HepG2 (cell line): Measurements from ENCODE around the gene SLC25A18. TPM values are rescaled to one million over a fixed set of nuclear protein-coding genes. Genes with fewer than 3 reads are reported as not detected.

ENCODE experiments used
- ATAC-seq: fragments of 200-7000 bp; cut with Tn5 transposase; 3 replicates; pipeline ENCODE4 v1.9.1; 2020; ENCODE audit warnings: mild to moderate bottlenecking, moderate library complexity
- BruUV-seq: library from RNA; stranded (reverse); fragments of 400-500 nt; replicated peaks from 2 replicates; lab custom pipeline; 2021; lab: Mats Ljungman, UMichigan
- CTCF ChIA-PET: fragments of 300-600 bp; formaldehyde crosslinking; extraction: SDS; loops from one replicate; lab custom pipeline; 2021; ENCODE audit warnings: low total read pairs, inconsistent platforms, low intra/inter-chr PET ratio; lab: Yijun Ruan, JAX
- POLR2A ChIA-PET: fragments of 350-600 bp; sonication (Branson Sonifier 250); formaldehyde crosslinking; loops from one replicate; lab custom pipeline; 2020; ENCODE audit warnings: antibody characterized with exemption, inconsistent platforms; lab: Yijun Ruan, JAX
- DNase-seq: peaks from one replicate; pipeline ENCODE4 v3.0.0-alpha.2; 2015; ENCODE audit warnings: low spot score
- FAIRE-seq: peaks from 3 replicates; lab custom pipeline; 2011; peaks lifted over from hg19 to GRCh38; lab: Jason Lieb, UNC
- H2AFZ ChIP-seq: one replicate; pipeline ENCODE4 v1.6.1; 2011; ENCODE audit warnings: low read length, inconsistent platforms
- H3K27ac ChIP-seq: fragments of 300-600 bp; 3 replicates; pipeline ENCODE4 v1.8.0; 2011; ENCODE audit warnings: mixed run types, mild to moderate bottlenecking, mixed read lengths, low read length, inconsistent platforms; ENCODE audit not compliant: insufficient read depth; ENCODE audit errors: extremely low read length
- H3K27me3 ChIP-seq, 2 experiments: fragments of 200-600 bp in 1 of 2; 2 replicates in 1 of 2; 3 replicates in 1 of 2; pipeline versions ENCODE4 v1.6.0 to v1.8.0; 2011; ENCODE audit warnings: low read length in 2 of 2, mild to moderate bottlenecking in 2 of 2, moderate library complexity in 2 of 2, inconsistent platforms in 1 of 2; ENCODE audit not compliant: insufficient read depth in 2 of 2, control insufficient read depth in 1 of 2
- H3K36me3 ChIP-seq, 2 experiments: fragments of 200-600 bp in 1 of 2; replicated peaks in 1 of 2; 2 replicates in 1 of 2; 3 replicates in 1 of 2; pipeline versions ENCODE4 v1.5.1 to v1.8.0; 2011; ENCODE audit warnings: low read length in 2 of 2, inconsistent platforms in 1 of 2; ENCODE audit not compliant: insufficient read depth in 2 of 2, control insufficient read depth in 1 of 2
- H3K4me1 ChIP-seq: 2 replicates; pipeline ENCODE4 v1.5.1; 2012; ENCODE audit warnings: low read length, inconsistent platforms; ENCODE audit not compliant: insufficient read depth
- H3K4me2 ChIP-seq: 2 replicates; pipeline ENCODE4 v1.6.0; 2011; ENCODE audit warnings: low read depth, low read length, inconsistent platforms
- H3K4me3 ChIP-seq, 3 experiments: fragments of 200-600 bp in 1 of 3; sonication (generic), shearing (Covaris generic) in 1 of 3; replicated peaks in 1 of 3; 2 replicates each; pipeline ENCODE4 v1.5.1; 2011 to 2016; ENCODE audit warnings: low read length in 3 of 3, inconsistent platforms in 2 of 3, low read depth in 2 of 3, mild to moderate bottlenecking in 2 of 3, control low read depth in 1 of 3, mixed read lengths in 1 of 3; ENCODE audit not compliant: insufficient read depth in 1 of 3
- H3K79me2 ChIP-seq: one replicate; pipeline ENCODE4 v1.6.1; 2011; ENCODE audit warnings: low read length, inconsistent platforms; ENCODE audit not compliant: insufficient read depth
- H3K9ac ChIP-seq: 2 replicates; pipeline ENCODE4 v1.6.0; 2011; ENCODE audit warnings: mild to moderate bottlenecking, low read depth, low read length, inconsistent platforms; ENCODE audit not compliant: insufficient read depth
- H3K9me3 ChIP-seq: 2 replicates; pipeline ENCODE4 v1.5.1; 2012; ENCODE audit warnings: mild to moderate bottlenecking, low read length
- H4K20me1 ChIP-seq: 2 replicates; pipeline ENCODE4 v1.6.0; 2011; ENCODE audit warnings: inconsistent platforms, mild to moderate bottlenecking, low read length, moderate library complexity; ENCODE audit not compliant: insufficient read depth
- GLI4 ChIP-seq: sonication (generic); formaldehyde crosslinking; IDR thresholded peaks from 2 replicates; pipeline ENCODE4 v1.5.1; 2020; ENCODE audit warnings: missing genetic modification reagents, mild to moderate bottlenecking, moderate library complexity, borderline replicate concordance
- HMG20A ChIP-seq: IDR thresholded peaks from 2 replicates; pipeline ENCODE4 v1.6.1; 2016; ENCODE audit warnings: borderline replicate concordance
- HNRNPLL ChIP-seq: fragments of 200-400 bp; formaldehyde crosslinking; IDR thresholded peaks from 2 replicates; pipeline ENCODE4 v1.6.1; 2017; ENCODE audit warnings: mild to moderate bottlenecking, low read depth, low read length; ENCODE audit not compliant: poor library complexity, severe bottlenecking
- NR2C2 ChIP-seq: sonication (generic); formaldehyde crosslinking; IDR thresholded peaks from 2 replicates; pipeline ENCODE4 v1.4.0; 2020; ENCODE audit warnings: missing genetic modification reagents, mild to moderate bottlenecking, moderate library complexity, borderline replicate concordance
- PRMT3 ChIP-seq: sonication (generic); formaldehyde crosslinking; IDR thresholded peaks from 2 replicates; pipeline ENCODE4 v1.8.1; 2022; ENCODE audit warnings: low read depth, mild to moderate bottlenecking, moderate library complexity, missing genetic modification reagents, borderline replicate concordance
- RARG ChIP-seq: sonication (generic); formaldehyde crosslinking; IDR thresholded peaks from 2 replicates; pipeline ENCODE4 v1.4.0; 2020; ENCODE audit warnings: low read depth, mild to moderate bottlenecking, missing genetic modification reagents
- TEAD2 ChIP-seq: sonication (generic); formaldehyde crosslinking; IDR thresholded peaks from 2 replicates; pipeline ENCODE4 v1.9.0; 2021; ENCODE audit warnings: missing genetic modification reagents
- ZNF326 ChIP-seq: sonication (generic); formaldehyde crosslinking; IDR thresholded peaks from 2 replicates; pipeline ENCODE4 v1.4.0; 2020; ENCODE audit warnings: missing genetic modification reagents, borderline replicate concordance
- ZNF556 ChIP-seq: sonication (generic); formaldehyde crosslinking; IDR thresholded peaks from 2 replicates; pipeline ENCODE4 v1.4.0; 2020; ENCODE audit warnings: mild to moderate bottlenecking, missing genetic modification reagents, borderline replicate concordance
- ZNF557 ChIP-seq: sonication (generic); formaldehyde crosslinking; IDR thresholded peaks from 2 replicates; pipeline ENCODE4 v1.4.0; 2020; ENCODE audit warnings: missing genetic modification reagents
- ZSCAN29 ChIP-seq: sonication (generic); formaldehyde crosslinking; conservative IDR thresholded peaks from 2 replicates; pipeline ENCODE4 v1.4.0; 2020; ENCODE audit warnings: mild to moderate bottlenecking, missing genetic modification reagents
- WGBS: methylation state at CpG from one replicate; pipeline ENCODE4 v1.1.6; 2017; ENCODE audit warnings: low lambda C conversion rate; 5-methylcytosine and 5-hydroxymethylcytosine counted together
- in situ Hi-C: cut with HindIII; loops from 2 replicates; pipeline ENCODE4 v1.10.0; 2017; ENCODE audit warnings: low pct_unique_long_range_greater_than_20kb; ENCODE audit not compliant: extremely low pct_ligation_motif_present
- intact Hi-C: fragments of 100-400 bp; cut with micrococcal nuclease; formaldehyde crosslinking; loops from one replicate; pipeline ENCODE4 v1.10.0; 2022; ENCODE audit not compliant: unreplicated experiment
- polyA plus RNA-seq, 8 experiments: library from polyadenylated mRNA; depleted of rRNA in 3 of 8; stranded (reverse) in 7 of 8; unstranded in 1 of 8; fragments of >200 nt; fragmentation: Illumina TruSeq in 4 of 8; extraction: Trizol in 4 of 8; gene quantifications; 2 replicates each; pipeline versions ENCODE4 v1.2.1 to v1.2.3, GENCODE V29; 2011 to 2016; ENCODE audit warnings: low read depth in 4 of 8, missing spikeins in 1 of 8, mixed read lengths in 1 of 8; ENCODE audit not compliant: insufficient read depth in 1 of 8
- total RNA-seq, 5 experiments: library from RNA; depleted of rRNA; stranded (reverse); fragments of >200 nt; fragmentation: Illumina TruSeq; extraction: Trizol; gene quantifications; 2 replicates each; pipeline ENCODE4 v1.2.3, GENCODE V29; 2016; ENCODE audit warnings: low read depth in 1 of 5
- TF ChIP-seq, protein P1 (sequence below): sonication (generic); formaldehyde crosslinking; IDR thresholded peaks from 2 replicates; pipeline ENCODE4 v1.8.1; 2023; ENCODE audit warnings: mild to moderate bottlenecking, inconsistent platforms, moderate library complexity, missing genetic modification reagents, borderline replicate concordance
- TF ChIP-seq, protein P2 (sequence below): sonication (generic); formaldehyde crosslinking; IDR thresholded peaks from 2 replicates; pipeline ENCODE4 v1.4.0; 2020; ENCODE audit warnings: mild to moderate bottlenecking, missing genetic modification reagents
- TF ChIP-seq, protein P3 (sequence below): sonication (generic); formaldehyde crosslinking; IDR thresholded peaks from 2 replicates; pipeline ENCODE4 v1.5.1; 2020; ENCODE audit warnings: missing genetic modification reagents, mild to moderate bottlenecking, borderline replicate concordance

Gene SLC25A18
- total and polyA plus RNA-seq, 2 of the 13 experiments (the other 11 are each of a cell fraction or from before 2014, with no cell fraction given): 0.28 to 0.75 TPM

DNA sequence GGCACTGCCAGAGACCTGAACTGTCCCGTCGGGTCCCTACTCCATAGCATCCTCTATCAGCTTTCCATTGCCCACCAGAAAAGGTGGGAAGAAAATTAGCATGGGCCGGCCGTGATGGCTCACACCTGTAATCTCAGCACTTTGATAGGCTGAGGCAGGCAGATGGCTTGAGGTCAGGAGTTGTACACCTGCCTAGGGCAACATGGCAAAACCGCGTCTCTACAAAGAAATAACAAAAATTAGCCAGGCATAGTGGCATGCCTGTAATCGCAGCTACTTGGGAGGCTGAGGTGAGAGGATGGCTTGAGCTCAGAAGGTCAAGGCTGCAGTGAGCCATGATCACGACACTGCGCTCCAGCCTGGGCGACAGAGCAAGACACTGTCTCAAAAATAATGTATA, 3.5 kb downstream of the SLC25A18 start (continued):
- TF ChIP-seq RARG (CRISPR knock-in tag) (no peak), ZSCAN29 (CRISPR knock-in tag) (no peak), GLI4 (CRISPR knock-in tag) (no peak), HNRNPLL (no peak), HMG20A (no peak), ZNF556 (CRISPR knock-in tag) (no peak), ZNF557 (no peak)

DNA sequence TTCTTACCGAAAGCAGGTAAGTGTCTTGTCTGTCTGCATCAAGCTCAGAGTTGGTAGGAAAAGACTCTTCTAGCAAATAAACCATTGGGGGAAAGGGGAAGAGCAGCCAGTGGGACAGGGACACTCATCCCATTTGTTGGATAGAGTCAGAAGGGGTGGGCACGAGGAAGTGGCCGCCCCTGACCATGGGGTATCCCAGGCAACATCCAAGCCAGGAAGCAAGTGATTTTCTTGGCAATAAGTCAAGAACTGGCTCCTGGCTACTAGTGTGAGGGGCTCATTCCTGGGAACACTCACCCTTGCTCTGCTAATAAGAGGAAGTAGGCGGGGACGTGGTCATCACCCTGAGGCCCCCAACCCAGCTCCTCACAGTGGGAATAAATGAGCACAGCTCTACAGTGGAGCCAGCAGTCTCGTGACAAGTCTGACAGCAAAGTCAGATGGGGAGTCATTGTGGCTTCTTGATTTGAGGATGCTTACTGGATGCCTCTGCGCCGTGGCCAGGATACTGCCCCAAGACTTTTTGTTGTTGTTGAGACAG, 6.7 kb downstream of the SLC25A18 start:
- DNase-seq (no peak), FAIRE-seq (no peak), ATAC-seq (peak; percentile 17)
- in situ Hi-C loops: no loop called here
- BruUV-seq: no TSS peak
- H3K27me3 ChIP-seq: peaks cover 4 to 15% of the 10 kb centered on the region in 2 experiments; a peak in 4 of 5 replicates
- H4K20me1 ChIP-seq: no peaks in the 10 kb centered on the region
- H3K4me1 ChIP-seq: peaks cover 31% of the 10 kb centered on the region
- H3K4me2 ChIP-seq: peak overlapping the region; percentile 71
- H3K9me3 ChIP-seq: no peaks in the 10 kb centered on the region
- intact Hi-C loops: no loop called here
- ChIA-PET CTCF (no interaction called here), POLR2A (no interaction called here)
- 3% methylated on average over 5 of the region's 8 CpGs for WGBS
- no peaks in the 10 kb centered on the region for H3K79me2 ChIP-seq
- no peaks in the 10 kb centered on the region for H3K36me3 ChIP-seq
- no peak overlapping the region for H3K27ac ChIP-seq
- no peak overlapping the region for H2AFZ ChIP-seq
- H3K9ac ChIP-seq: no peak overlapping the region
- peak overlapping the region in 2 of 3 experiments; percentile 2 to 55; a peak in 3 of 6 replicates for H3K4me3 ChIP-seq
- TF ChIP-seq, protein P1, sequence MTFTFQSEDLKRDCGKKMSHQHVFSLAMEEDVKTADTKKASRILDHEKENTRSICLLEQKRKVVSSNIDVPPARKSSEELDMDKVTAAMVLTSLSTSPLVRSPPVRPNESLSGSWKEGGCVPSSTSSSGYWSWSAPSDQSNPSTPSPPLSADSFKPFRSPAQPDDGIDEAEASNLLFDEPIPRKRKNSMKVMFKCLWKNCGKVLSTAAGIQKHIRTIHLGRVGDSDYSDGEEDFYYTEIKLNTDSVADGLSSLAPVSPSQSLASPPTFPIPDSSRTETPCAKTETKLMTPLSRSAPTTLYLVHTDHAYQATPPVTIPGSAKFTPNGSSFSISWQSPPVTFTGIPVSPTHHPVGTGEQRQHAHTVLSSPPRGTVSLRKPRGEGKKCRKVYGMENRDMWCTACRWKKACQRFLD (CRISPR knock-in tag): no peak
- TF ChIP-seq ZNF326 (CRISPR knock-in tag) (no peak), TEAD2 (CRISPR knock-in tag) (no peak), NR2C2 (CRISPR knock-in tag) (no peak), PRMT3 (CRISPR knock-in tag) (no peak)
- TF ChIP-seq, protein P2, sequence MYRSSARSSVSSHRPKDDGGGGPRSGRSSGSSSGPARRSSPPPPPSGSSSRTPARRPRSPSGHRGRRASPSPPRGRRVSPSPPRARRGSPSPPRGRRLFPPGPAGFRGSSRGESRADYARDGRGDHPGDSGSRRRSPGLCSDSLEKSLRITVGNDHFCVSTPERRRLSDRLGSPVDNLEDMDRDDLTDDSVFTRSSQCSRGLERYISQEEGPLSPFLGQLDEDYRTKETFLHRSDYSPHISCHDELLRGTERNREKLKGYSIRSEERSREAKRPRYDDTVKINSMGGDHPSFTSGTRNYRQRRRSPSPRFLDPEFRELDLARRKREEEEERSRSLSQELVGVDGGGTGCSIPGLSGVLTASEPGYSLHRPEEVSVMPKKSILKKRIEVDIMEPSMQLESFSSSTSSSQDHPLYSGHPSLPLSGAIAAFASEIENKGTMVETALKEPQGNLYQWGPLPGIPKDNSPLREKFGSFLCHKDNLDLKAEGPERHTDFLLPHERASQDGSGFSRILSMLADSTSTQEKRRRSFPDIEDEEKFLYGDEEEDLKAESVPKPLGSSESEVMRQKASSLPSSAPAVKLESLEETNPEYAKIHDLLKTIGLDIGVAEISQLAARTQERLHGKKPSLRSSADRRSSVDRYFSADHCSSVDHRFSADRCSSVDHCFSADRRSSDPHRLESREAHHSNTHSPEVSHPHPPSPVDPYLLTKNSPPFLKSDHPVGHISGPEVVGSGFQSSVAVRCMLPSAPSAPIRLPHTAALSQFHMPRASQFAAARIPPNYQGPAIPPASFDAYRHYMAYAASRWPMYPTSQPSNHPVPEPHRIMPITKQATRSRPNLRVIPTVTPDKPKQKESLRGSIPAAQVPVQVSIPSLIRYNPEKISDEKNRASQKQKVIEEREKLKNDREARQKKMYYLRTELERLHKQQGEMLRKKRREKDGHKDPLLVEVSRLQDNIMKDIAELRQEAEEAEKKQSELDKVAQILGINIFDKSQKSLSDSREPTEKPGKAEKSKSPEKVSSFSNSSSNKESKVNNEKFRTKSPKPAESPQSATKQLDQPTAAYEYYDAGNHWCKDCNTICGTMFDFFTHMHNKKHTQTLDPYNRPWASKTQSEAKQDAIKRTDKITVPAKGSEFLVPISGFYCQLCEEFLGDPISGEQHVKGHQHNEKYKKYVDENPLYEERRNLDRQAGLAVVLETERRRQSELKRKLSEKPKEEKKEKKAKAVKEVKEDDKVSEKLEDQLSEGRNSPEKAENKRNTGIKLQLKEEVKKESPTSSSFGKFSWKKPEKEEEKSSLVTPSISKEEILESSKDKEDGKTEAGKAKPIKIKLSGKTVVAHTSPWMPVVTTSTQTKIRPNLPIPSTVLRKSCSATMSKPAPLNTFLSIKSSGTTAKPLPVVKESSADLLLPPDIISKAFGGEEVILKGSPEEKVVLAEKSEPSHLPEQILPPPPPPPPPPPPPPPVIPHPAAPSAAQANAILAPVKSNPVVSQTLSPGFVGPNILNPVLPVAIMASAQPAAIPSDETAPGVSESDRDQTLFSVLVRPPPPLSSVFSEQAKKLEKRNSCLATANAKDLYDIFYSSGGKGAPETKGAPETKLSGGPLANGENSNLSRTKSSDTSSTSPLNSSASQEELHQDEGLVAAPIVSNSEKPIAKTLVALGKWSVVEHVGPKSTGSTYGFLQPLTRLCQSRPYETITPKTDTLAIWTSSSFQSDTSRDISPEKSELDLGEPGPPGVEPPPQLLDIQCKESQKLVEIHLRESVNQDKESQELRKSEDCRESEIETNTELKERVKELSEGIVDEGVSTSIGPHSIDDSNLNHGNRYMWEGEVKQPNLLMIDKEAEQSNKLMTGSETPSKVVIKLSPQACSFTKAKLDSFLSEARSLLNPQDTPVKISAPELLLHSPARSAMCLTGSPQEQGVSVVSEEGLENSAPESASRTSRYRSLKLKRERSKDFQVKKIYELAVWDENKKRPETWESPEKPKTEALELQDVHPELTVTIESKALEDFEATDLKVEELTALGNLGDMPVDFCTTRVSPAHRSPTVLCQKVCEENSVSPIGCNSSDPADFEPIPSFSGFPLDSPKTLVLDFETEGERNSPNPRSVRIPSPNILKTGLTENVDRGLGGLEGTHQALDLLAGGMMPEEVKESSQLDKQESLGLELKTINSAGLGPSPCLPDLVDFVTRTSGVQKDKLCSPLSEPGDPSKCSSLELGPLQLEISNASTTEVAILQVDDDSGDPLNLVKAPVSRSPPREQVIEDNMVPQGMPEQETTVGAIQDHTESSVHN (CRISPR knock-in tag): no peak
- TF ChIP-seq, protein P3, sequence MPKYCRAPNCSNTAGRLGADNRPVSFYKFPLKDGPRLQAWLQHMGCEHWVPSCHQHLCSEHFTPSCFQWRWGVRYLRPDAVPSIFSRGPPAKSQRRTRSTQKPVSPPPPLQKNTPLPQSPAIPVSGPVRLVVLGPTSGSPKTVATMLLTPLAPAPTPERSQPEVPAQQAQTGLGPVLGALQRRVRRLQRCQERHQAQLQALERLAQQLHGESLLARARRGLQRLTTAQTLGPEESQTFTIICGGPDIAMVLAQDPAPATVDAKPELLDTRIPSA (CRISPR knock-in tag): no peak
